HCT116 (cell line): ENCODE data around the gene ESRRG. TPM values are rescaled to one million over a fixed set of nuclear protein-coding genes. Genes with fewer than 3 reads are reported as not detected.

ENCODE experiments used
- ATAC-seq: fragments of 200-7000 bp; cut with Tn5 transposase; 2 replicates; pipeline ENCODE4 v1.9.1; 2020; ENCODE audit warnings: mild to moderate bottlenecking, moderate library complexity
- BruUV-seq: library from RNA; stranded (reverse); fragments of 400-500 nt; replicated peaks from 2 replicates; lab custom pipeline; 2021; lab: Mats Ljungman, UMichigan
- CTCF ChIA-PET: fragments of 300-600 bp; sonication (Branson Sonifier 250); formaldehyde crosslinking; loops from one replicate; lab custom pipeline; 2021; ENCODE audit warnings: antibody characterized with exemption; lab: Charles Lee
- POLR2A ChIA-PET: fragments of 300-600, 350-600 bp; sonication (Branson Sonifier 250); formaldehyde crosslinking; loops from one replicate; lab custom pipeline; 2021; ENCODE audit warnings: antibody characterized with exemption; lab: Charles Lee
- RAD21 ChIA-PET, 2 experiments: fragments of 300-600 bp; sonication (Branson Sonifier 250); formaldehyde crosslinking; loops; one replicate each; lab custom pipeline; 2023; ENCODE audit warnings: low total read pairs in 2 of 2; ENCODE audit not compliant: uncharacterized antibody in 2 of 2, unreplicated experiment in 2 of 2, low non-redundant PET in 1 of 2; lab: Charles Lee
- DNase-seq: peaks from one replicate; pipeline ENCODE4 v3.0.0-alpha.2; 2010; ENCODE audit warnings: low read depth, low spot score
- H2AFZ ChIP-seq: fragments of 200-600 bp; shearing (Covaris generic), sonication (generic); 2 replicates; pipeline ENCODE4 v1.6.1; 2017; ENCODE audit warnings: low read depth, mixed run types, mixed read lengths, antibody characterized with exemption, low read length; ENCODE audit not compliant: poor library complexity, severe bottlenecking
- H3K27ac ChIP-seq: 2 replicates; pipeline ENCODE4 v1.5.1; 2012; ENCODE audit warnings: low read depth, low read length
- H3K27me3 ChIP-seq: fragments of 200-600 bp; sonication (generic); 2 replicates; pipeline ENCODE4 v1.6.1; 2016; ENCODE audit warnings: mixed run types, low read length, mixed read lengths; ENCODE audit not compliant: insufficient read depth
- H3K36me3 ChIP-seq, 2 experiments: fragments of 200-500 bp in 1 of 2; fragments of 200-600 bp in 1 of 2; sonication (Bioruptor generic) in 1 of 2; sonication (generic) in 1 of 2; 2 replicates each; pipeline versions ENCODE4 v1.5.1 to v1.6.1; 2014 to 2016; ENCODE audit warnings: low read length in 2 of 2, inconsistent platforms in 1 of 2, mixed read lengths in 1 of 2, mixed run types in 1 of 2; ENCODE audit not compliant: insufficient read depth in 2 of 2, control insufficient read depth in 1 of 2
- H3K4me1 ChIP-seq, 2 experiments: fragments of 200-600 bp in 1 of 2; sonication (generic) in 1 of 2; 2 replicates each; pipeline versions ENCODE4 v1.5.1 to v1.6.1; 2012 to 2017; ENCODE audit warnings: low read length in 2 of 2, inconsistent platforms in 1 of 2, mild to moderate bottlenecking in 1 of 2, mixed read lengths in 1 of 2, mixed run types in 1 of 2, moderate library complexity in 1 of 2; ENCODE audit not compliant: insufficient read depth in 2 of 2, control insufficient read depth in 1 of 2
- H3K4me2 ChIP-seq: fragments of 200-600 bp; sonication (generic); 2 replicates; pipeline ENCODE4 v1.6.1; 2017; ENCODE audit warnings: mixed run types, low read length, mixed read lengths
- H3K4me3 ChIP-seq, 2 experiments: fragments of 200-600 bp in 1 of 2; sonication (generic) in 1 of 2; replicated peaks in 1 of 2; 2 replicates each; pipeline ENCODE4 v1.5.1; 2011 to 2016; ENCODE audit warnings: low read length in 2 of 2, control low read depth in 1 of 2, low read depth in 1 of 2, mild to moderate bottlenecking in 1 of 2, mixed read lengths in 1 of 2, mixed run types in 1 of 2
- H3K79me2 ChIP-seq: fragments of 200-600 bp; sonication (generic); 2 replicates; pipeline ENCODE4 v1.6.1; 2017; ENCODE audit warnings: mild to moderate bottlenecking, mixed run types, low read length, moderate library complexity, mixed read lengths; ENCODE audit not compliant: insufficient read depth
- H3K9ac ChIP-seq: fragments of 200-600 bp; sonication (generic); 2 replicates; pipeline ENCODE4 v1.6.1; 2016; ENCODE audit warnings: low read length, mixed read lengths
- H3K9me2 ChIP-seq: fragments of 200-600 bp; sonication (generic), shearing (Covaris generic); 2 replicates; pipeline ENCODE4 v1.6.1; 2017; ENCODE audit warnings: mixed run types, mild to moderate bottlenecking, moderate library complexity; ENCODE audit not compliant: insufficient read depth
- H3K9me3 ChIP-seq, 2 experiments: fragments of 200-500 bp in 1 of 2; fragments of 200-600 bp in 1 of 2; sonication (Bioruptor generic) in 1 of 2; sonication (generic) in 1 of 2; 2 replicates each; pipeline ENCODE4 v1.6.1; 2014 to 2017; ENCODE audit warnings: low read length in 2 of 2, mixed read lengths in 2 of 2, inconsistent platforms in 1 of 2, low read depth in 1 of 2, mild to moderate bottlenecking in 1 of 2, mixed run types in 1 of 2, moderate library complexity in 1 of 2; ENCODE audit not compliant: control insufficient read depth in 1 of 2, insufficient read depth in 1 of 2
- H4K20me1 ChIP-seq: fragments of 200-600 bp; sonication (generic), shearing (Covaris generic); 2 replicates; pipeline ENCODE4 v1.6.1; 2017; ENCODE audit warnings: mixed run types, mild to moderate bottlenecking, moderate library complexity; ENCODE audit not compliant: insufficient read depth
- ELF1 ChIP-seq: IDR thresholded peaks from 2 replicates; pipeline ENCODE4 v1.6.1; 2012; ENCODE audit warnings: low read depth, borderline replicate concordance
- JUND ChIP-seq: IDR thresholded peaks from 2 replicates; pipeline ENCODE4 v1.6.1; 2012
- MAX ChIP-seq: IDR thresholded peaks from 2 replicates; pipeline ENCODE4 v1.6.1; 2012
- RAD21 ChIP-seq: IDR thresholded peaks from 2 replicates; pipeline ENCODE4 v1.6.1; 2012; ENCODE audit warnings: low read depth, mild to moderate bottlenecking
- SRF ChIP-seq: IDR thresholded peaks from 2 replicates; pipeline ENCODE4 v1.6.1; 2012; ENCODE audit warnings: low read depth
- TCF7L2 ChIP-seq: IDR thresholded peaks from 2 replicates; pipeline ENCODE4 v1.7.0; 2011; ENCODE audit warnings: borderline replicate concordance, inconsistent platforms; ENCODE audit not compliant: insufficient read depth, insufficient read length; ENCODE audit errors: extremely low read depth
- intact Hi-C: fragments of 100-400 bp; cut with micrococcal nuclease; formaldehyde crosslinking; loops from 2 replicates; pipeline ENCODE4 v1.10.0; 2022
- total RNA-seq: library from RNA; stranded (reverse); gene quantifications from one replicate; pipeline ENCODE4 v1.2.1, GENCODE V29; 2021; ENCODE audit not compliant: unreplicated experiment

Gene ESRRG
- total RNA-seq, 1 experiment from 2014 or later: not detected

- Histone ChIP-seq H3K4me2 (no peak overlapping the region), H4K20me1 (no peaks in the 10 kb centered on the region), H3K9ac (no peak overlapping the region), H3K27me3 (no peaks in the 10 kb centered on the region), H3K27ac (no peak overlapping the region), H3K9me3 (no peaks in the 10 kb centered on the region; a peak in 2 of 4 replicates), H3K4me3 (no peak overlapping the region), H3K36me3 (no peaks in the 10 kb centered on the region), H3K79me2 (no peaks in the 10 kb centered on the region), H3K9me2 (no peaks in the 10 kb centered on the region), H2AFZ (no peak overlapping the region), H3K4me1 (no peaks in the 10 kb centered on the region)
- ATAC-seq (no peak), DNase-seq (no peak)
- BruUV-seq: no TSS peak
- TF ChIP-seq ELF1: no peak
- no peak for TF ChIP-seq TCF7L2
- no peak for TF ChIP-seq MAX
- TF ChIP-seq SRF: no peak
- TF ChIP-seq RAD21: no peak
- intact Hi-C loops: no loop called here
- ChIA-PET POLR2A (no interaction called here), CTCF (no interaction called here), RAD21 (interaction anchor here in 1 of 2 experiments (0.6 kb wide), 1 partner anchor 38 kb away, joined by 7 read pairs; no protein-coding TSS in a partner anchor)
Observed at GRCh38 chr1:216553766-216554165, 169.5 kb downstream of the ESRRG start.

- H2AFZ ChIP-seq: no peak overlapping the region
- no peaks in the 10 kb centered on the region for H3K9me2 ChIP-seq
- no peak for DNase-seq
- ChIA-PET CTCF (no interaction called here), POLR2A (no interaction called here), RAD21 (no interaction called here)
- H3K4me2 ChIP-seq: no peak overlapping the region
- no peaks in the 10 kb centered on the region for H3K4me1 ChIP-seq
- H3K79me2 ChIP-seq: no peaks in the 10 kb centered on the region
- no peaks in the 10 kb centered on the region for H3K36me3 ChIP-seq
- no peaks in the 10 kb centered on the region for H4K20me1 ChIP-seq
- intact Hi-C loops: no loop called here
- ATAC-seq: no peak
- H3K9me3 ChIP-seq: no peaks in the 10 kb centered on the region; a peak in 2 of 4 replicates
- no peak overlapping the region for H3K9ac ChIP-seq
- H3K27me3 ChIP-seq: no peaks in the 10 kb centered on the region
- no peak overlapping the region for H3K27ac ChIP-seq
- TF ChIP-seq JUND: no peak
- no peak for TF ChIP-seq RAD21
- no peak overlapping the region for H3K4me3 ChIP-seq
- no TSS peak for BruUV-seq
Observed at GRCh38 chr1:216553040-216553439, 170.2 kb downstream of the ESRRG start.
